HEK293T (cell line): ENCODE measurements around the gene TAS2R41.
"Not testable (repeated sequence)": the region's sequence is repeated elsewhere in the genome, so short reads cannot be mapped to it uniquely, and the experiment has no call there.

Experiments
- BHLHE40 ChIP-seq: fragments of 450-650 bp; IDR thresholded peaks from 2 replicates; pipeline ENCODE4 v1.6.1; 2016; ENCODE audit warnings: mild to moderate bottlenecking, moderate library complexity, borderline replicate concordance
- CTBP1 ChIP-seq: fragments of 450-650 bp; IDR thresholded peaks from 2 replicates; pipeline ENCODE4 v1.6.1; 2016; ENCODE audit warnings: borderline replicate concordance
- ELF4 ChIP-seq: fragments of 450-650 bp; IDR thresholded peaks from 2 replicates; pipeline ENCODE4 v1.6.1; 2017; ENCODE audit warnings: antibody characterized with exemption
- FOXK2 ChIP-seq: fragments of 450-650 bp; IDR thresholded peaks from 2 replicates; pipeline ENCODE4 v1.6.1; 2016; ENCODE audit warnings: mild to moderate bottlenecking
- HDGF ChIP-seq: fragments of 450-650 bp; IDR thresholded peaks from 2 replicates; pipeline ENCODE4 v1.6.1; 2017; ENCODE audit warnings: antibody characterized with exemption, borderline replicate concordance
- L3MBTL2 ChIP-seq: fragments of 450-650 bp; conservative IDR thresholded peaks from 2 replicates; pipeline ENCODE4 v1.6.1; 2016; ENCODE audit warnings: mild to moderate bottlenecking
- NFRKB ChIP-seq: fragments of 450-650 bp; IDR thresholded peaks from 2 replicates; pipeline ENCODE4 v1.6.1; 2016; ENCODE audit warnings: mild to moderate bottlenecking, moderate library complexity
- SP1 ChIP-seq: fragments of 450-650 bp; IDR thresholded peaks from 2 replicates; pipeline ENCODE4 v1.6.1; 2017
- SUZ12 ChIP-seq: fragments of 450-650 bp; IDR thresholded peaks from 2 replicates; pipeline ENCODE4 v1.6.1; 2016; ENCODE audit warnings: mild to moderate bottlenecking
- TF ChIP-seq, protein P1 (sequence below): fragments of 450-650 bp; IDR thresholded peaks from 2 replicates; pipeline ENCODE4 v1.6.1; 2016

GRCh38 chr7:143486266-143486665 lies 8.6 kb downstream of the TAS2R41 start:
- TF ChIP-seq SUZ12, L3MBTL2, HDGF, CTBP1, SP1, BHLHE40, FOXK2, NFRKB, ELF4: not testable (repeated sequence)
- TF ChIP-seq, protein P1, sequence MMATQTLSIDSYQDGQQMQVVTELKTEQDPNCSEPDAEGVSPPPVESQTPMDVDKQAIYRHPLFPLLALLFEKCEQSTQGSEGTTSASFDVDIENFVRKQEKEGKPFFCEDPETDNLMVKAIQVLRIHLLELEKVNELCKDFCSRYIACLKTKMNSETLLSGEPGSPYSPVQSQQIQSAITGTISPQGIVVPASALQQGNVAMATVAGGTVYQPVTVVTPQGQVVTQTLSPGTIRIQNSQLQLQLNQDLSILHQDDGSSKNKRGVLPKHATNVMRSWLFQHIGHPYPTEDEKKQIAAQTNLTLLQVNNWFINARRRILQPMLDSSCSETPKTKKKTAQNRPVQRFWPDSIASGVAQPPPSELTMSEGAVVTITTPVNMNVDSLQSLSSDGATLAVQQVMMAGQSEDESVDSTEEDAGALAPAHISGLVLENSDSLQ = not testable (repeated sequence)
